Amniotic stem cell (primary cell): ENCODE measurements around the gene ADO.

ENCODE experiments used
- DNase-seq: peaks from one replicate; lab custom pipeline; 2025; lab: John Stamatoyannopoulos, UW

ADO gene

DNA sequence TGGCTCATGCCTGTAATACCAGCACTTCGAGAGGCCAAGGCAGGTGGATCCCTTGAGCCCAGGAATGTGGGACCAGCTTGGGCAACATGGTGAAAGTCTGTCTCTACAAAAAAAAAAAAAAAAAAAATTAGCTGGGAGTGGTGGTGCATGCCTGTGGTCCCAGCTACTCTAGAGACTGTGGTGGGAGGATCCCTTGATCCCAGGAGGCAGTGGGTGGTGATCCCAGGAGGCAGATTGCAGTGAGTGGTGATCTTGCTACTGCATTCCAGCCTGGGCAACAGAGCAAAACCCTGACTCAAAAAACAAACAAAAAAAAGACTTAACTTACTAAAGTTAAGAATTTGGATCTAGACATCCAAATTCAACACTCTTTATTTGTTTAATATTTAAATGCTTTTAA, 10.2 kb upstream of the ADO start:
- DNase-seq = no peak

DNA sequence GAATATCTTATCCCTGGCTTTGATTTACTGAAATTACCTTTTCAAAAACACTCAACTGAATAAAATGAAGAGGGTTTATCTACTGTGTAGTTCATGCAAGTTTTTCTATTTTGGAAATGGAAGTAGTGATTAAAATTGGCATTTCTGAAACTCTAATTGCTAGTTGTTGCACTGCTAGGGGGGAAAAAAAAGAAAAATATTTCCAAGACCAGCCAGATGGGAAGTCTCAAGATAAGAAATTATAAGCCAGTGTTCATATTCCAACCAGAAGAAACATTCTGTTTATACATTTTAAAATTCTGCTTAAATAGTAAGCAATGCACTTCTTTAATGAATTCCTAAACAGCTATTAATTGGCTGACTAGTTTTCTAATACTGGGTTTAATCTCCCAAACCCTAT, 9.4 kb upstream of the ADO start:
- DNase-seq = no peak

DNA sequence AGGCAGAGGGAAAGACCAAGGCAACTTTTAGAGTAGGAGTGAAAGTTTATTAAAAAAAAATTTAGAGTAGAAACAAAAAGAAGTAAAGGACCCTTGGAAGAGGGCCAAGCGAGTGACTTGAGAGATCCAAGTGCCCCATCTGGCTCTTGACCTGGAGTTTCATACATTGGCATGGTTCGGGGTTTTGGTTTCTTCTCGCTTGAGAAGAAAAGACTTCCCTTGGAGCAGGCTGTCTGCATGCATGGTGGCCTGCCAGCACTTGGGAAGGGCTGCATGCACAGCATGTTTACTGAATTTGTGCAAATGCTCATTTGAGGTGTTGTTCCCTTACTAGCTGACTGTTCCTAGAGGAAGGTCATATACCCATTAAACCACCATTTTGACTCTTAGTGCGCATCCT, 8.8 kb upstream of the ADO start:
- no peak for DNase-seq

DNA sequence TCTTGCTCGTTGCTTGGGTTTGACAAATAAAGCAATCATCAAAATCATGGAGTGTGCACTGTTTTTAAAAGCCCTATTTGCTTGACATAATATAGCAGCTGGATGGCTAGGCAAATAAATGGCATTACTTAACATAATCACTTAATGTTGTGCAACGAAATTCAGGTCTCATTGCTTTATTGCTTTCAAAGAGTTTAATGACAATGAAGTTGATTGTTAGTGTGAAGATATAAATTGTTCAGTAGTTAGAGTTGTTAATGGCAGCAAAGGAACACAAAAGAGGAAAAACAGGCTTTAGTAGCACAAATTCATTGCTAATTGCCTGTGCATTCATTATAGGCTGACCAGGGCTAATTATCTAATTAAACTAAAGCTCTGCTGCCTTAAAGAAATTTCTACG, 7.6 kb upstream of the ADO start:
- no peak for DNase-seq

DNA sequence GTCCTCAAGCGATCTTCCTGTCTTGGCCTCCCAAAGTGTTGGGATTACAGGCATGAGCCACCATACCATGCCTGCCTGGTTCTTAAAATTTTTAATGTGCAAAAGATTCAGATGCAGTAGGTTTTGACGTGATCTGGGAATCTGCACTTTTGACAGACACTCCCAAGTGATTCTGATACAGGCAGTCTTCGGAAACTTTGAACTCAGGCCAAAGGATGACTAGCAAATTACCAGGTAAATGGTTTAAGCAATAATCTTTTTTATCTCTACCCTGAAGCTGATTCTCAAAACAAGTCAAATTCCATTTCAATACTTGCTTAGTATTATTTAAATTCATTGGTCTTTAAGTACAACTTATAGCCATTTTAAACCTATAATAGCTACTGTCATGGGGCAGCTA, 2.6 kb upstream of the ADO start:
- DNase-seq = no peak

DNA sequence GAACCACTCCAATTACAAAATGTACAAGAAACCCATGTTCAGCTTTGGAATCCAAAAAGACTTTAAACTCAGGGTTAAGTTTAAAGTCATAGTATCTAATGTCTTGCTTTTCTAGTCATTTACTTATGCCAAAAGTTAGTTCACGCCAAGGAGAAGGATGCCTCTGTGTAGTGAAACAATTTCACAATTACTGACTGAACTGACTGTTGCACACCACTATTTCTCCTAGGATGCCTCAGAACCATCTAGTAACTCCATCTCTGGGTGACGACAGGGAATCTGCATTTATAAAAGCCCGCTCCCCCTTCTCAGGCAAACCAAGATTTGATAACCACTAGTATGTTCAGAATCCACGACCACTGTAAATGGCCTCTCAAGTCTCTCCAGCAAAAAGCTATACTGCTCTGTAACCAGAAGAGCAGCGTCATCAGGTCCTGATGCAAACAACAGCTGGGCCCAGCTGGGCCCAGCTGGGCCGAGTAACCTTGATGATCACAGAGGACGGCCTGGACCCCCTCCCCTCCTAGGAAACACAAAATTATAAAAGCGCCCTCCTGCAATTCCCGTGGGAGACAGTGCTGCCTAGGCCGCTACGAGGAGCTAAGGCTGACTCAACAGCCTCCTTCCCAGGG, 680 bp upstream of the ADO start:
- no peak for DNase-seq

DNA sequence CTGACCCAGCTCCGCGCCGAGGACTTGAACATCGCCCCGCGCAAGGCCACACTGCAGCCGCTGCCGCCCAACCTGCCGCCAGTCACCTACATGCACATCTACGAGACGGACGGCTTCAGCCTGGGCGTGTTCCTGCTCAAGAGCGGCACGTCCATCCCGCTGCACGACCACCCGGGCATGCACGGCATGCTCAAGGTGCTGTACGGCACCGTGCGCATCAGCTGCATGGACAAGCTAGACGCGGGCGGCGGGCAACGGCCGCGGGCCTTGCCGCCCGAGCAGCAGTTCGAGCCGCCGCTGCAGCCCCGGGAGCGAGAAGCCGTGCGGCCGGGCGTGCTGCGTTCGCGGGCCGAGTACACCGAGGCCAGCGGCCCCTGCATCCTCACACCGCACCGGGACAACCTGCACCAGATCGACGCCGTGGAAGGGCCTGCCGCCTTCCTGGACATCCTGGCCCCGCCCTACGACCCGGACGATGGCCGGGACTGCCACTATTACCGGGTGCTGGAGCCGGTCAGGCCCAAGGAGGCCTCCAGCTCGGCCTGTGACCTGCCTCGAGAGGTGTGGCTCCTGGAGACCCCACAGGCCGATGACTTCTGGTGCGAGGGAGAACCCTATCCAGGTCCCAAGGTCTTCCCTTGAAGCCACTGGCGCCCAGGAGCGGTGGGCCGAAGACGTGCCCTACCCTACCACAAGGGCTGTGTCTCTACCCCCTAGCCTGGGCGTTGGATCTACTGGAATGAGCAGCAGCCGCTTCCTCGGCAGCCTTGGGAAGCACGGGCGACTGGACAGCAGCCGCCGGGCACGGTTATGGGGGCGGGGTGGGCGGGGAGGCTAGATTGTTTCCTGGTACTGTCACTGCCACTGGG, 945 bp downstream of the ADO start:
- DNase-seq = peak; percentile 39

DNA sequence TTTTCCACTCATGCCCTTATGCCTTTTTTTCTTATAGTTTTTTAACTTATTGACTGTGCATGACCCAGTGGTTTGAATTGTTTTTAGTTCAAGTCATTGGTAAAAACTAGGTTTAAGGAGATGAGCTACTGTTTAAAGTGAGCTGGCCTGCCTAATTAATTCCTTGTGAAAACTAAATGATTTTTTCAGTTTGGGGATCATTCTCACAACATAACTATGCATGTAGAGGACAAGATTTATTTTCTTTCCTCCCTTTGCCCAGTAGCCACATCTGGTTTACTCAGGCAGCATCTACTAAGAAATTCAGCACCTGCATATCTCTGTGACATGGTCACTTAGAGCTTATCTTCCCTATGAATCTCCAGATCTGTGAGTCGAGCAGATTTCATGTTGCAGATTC, 1.7 kb downstream of the ADO start:
- DNase-seq = no peak

DNA sequence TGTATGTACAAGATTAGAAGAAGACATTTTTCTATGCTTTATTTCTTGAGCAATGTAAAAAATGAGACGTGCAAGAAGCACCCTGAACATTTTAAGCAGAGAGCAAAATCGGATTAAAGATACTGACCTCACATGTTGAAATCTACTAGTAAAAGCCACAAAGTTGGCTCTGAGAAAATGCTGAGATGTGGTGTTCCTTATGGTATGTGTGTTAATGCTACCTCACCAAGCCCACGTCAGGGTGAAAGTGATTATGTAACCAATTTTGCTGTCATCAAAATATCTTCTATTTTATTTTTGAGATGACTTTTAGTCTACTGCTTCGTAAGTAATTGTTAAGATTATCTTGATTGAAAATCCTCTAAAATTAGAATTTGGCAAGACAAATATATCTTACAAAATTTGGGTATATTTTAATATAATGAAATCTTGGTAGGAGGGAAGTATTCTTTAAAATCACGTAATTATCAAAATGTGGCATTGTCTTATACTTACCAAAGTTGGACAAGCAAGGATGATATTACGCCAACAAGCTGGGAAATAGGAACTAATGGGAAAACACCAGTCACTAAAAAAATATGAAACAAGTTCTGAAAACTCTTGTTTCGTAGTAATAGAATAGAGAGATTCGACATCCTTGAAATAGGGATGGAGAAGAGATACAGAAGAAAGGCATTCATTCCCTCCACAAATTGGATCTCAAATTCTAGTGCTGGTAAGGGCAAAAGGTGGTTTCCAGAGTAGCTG, 5.8 kb downstream of the ADO start:
- no peak for DNase-seq

DNA sequence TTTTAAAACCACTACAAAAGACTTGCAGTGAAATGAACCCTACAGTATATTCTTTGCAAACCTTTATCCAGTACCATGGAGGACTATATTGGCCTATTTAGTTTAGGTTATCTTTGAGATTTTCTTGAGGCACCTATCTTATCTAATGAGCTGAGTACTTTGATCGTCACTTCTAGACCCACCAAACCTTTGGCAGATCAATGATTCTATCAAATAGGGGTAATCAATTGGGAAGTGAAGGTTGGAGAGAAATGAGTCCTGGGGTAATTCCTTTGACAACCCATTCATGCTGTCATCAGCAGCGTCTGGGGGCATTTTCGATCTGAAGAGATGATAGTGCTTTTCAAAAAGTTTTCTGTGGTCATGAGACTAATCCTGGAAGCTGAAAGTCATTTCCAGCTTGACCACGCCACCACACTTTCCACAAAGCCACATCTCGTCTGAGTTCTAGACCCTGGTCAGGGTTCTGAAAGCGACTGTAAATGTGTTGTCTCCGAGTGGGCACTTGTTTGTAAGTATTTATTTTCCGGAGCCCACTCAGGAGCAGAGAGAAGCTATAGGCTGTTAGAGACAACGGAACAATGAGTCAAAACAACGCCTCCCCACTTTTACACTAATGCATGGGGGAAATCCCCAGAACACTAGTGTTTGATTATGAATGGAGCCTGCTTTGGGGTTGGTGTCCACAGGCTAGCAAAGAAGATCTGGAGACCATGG, 6.8 kb downstream of the ADO start:
- no peak for DNase-seq

DNA sequence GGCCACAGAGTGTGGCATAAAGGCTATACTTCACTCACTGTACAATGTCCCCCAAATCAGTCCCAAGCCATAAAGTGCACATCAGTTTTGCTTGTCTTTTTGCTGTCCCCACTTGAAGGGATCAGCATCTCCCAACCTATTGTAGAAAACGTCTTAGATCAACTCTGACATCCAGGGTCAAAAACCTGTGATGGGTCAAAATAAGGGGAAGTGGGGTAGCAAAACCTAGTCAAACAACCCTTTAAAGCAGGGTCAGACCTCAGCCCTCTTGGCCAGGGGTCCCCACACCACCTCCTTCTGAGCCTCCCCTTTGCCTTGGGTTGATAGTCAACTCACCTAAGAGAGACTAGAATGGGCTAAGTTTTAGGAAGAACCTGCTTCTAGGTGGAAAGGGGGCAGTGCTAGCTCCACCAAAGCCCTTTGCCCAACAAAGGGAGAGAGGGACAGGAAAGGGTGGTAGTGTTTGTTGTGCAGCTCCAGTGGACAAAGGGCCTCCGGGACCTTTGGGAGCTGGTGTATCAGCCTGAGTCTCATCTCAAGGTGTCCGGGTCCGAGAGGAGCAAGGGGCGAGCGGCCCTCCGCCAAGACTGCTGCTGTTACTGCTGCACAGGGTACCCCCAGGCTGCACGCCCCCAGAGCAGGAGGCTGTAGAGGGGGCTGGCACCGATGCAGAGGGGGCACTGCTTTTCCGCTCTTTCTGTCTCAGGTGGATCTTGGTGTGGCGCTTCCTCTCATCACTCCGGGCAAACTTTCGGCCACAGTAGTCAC, 8.3 kb downstream of the ADO start:
- DNase-seq = no peak

DNA sequence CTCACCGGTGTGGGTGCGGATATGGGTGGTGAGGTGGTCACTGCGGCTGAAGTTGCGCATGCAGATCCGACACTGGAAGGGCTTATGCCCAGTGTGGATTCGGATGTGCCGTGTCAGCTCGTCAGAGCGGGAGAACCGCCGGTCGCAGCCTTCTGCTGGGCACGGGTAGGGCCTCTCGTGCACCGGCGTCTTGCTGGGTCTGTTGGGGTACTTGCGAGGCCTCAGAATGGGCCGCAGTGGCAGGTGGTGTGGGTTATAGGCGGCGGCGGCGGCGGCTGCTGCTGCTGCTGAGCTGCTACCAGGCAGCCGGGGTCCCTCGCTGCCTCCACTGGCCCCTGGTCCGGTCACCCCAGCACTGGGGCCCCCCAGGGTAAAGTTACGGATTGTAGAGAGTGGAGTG, 8.9 kb downstream of the ADO start:
- DNase-seq = no peak

DNA sequence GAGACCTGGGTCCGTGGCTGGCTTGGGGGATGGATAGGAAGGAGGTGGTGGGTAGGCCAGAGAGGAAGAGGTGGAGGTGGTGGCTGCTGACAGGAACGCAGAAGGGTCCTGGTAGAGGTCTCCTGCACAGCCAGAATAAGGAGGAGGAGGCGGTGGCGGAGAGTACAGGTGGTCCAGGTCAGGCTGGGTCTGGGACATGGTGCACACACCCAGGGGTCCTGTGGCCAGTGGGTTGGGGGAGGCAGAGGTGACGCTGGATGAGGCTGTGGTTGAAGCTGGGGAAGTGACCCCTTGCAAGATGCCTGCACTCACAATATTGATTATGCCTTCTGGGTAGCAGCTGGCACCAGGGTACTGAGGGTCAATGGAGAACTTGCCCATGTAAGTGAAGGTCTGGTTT, 9.5 kb downstream of the ADO start:
- DNase-seq = no peak

DNA sequence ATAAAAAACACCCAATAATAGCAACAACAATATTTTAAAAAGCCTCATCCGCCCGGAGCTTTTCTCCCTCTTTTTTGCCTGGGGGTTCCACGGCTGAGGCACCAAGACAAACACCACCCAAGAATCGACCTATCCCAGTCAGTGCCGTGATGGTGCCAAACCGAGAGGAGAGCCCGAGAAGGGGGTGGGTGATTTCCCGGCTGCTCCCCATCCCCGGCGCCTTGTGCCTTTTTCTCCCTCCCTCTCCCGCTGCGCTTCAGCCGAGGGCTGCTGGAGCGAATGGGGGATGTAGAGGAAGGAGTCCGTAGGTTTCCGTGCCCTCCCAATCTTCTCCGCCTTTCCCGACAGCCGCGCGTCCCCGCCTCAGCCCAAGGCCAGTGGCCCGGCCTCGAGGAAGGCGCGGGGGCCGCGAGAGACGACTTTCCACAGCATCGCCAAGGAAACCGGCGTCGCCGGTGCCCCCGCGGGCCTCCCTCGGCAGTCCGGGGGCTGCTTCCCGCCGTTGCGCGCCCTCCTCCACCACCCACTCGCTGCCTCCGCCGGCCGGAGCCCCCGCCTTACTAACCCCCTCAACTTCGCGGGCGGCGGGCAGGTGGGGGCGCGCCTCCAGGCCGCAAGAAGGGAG, 10.3 kb downstream of the ADO start:
- DNase-seq = no peak

DNA sequence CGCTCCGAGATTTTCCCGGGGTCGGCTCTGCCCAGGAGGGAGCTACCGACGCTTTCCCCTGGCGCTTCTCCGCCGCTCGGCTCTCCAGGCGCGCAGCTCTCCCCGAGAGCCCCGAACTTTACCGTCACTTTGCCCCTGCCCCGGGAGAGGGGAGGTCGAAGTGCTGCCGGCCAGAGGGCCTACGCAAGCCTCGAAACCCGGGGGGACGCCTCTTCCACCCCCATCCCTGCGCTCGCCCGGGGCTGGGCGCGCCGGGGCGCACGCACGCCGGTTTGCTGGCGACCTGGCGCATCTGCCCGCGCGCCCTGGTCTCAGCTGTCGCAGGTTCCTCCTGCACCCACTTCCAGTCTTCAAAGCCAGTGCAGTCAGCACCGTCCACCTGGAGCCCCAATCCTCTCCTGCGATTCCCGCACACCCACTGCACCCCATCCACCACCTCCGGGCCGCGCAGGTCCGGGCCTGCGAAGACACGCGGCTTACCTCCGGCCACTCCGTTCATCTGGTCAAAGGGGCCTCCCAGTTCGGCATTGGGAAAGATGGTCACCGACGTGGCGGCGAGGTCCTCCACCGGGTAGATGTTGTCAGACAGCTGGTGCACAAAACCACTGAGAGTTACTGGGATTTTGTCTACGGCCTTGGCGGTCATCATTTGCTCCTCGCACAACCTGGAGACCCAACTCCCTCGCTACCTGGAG, 11.0 kb downstream of the ADO start:
- DNase-seq = no peak

DNA sequence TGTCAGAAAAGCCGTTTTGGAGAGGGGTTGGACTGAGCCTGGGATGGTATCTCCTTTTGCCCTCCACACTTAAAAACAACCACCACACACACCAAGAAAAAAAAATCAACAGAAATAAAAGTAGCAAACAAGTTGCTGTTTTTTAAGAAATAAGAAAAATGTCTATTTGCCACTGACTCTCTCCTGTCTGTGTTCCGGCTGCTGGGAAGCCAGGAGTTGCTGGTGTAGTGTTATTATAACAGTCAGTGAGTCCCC, 11.5 kb downstream of the ADO start:
- no peak for DNase-seq

DNA sequence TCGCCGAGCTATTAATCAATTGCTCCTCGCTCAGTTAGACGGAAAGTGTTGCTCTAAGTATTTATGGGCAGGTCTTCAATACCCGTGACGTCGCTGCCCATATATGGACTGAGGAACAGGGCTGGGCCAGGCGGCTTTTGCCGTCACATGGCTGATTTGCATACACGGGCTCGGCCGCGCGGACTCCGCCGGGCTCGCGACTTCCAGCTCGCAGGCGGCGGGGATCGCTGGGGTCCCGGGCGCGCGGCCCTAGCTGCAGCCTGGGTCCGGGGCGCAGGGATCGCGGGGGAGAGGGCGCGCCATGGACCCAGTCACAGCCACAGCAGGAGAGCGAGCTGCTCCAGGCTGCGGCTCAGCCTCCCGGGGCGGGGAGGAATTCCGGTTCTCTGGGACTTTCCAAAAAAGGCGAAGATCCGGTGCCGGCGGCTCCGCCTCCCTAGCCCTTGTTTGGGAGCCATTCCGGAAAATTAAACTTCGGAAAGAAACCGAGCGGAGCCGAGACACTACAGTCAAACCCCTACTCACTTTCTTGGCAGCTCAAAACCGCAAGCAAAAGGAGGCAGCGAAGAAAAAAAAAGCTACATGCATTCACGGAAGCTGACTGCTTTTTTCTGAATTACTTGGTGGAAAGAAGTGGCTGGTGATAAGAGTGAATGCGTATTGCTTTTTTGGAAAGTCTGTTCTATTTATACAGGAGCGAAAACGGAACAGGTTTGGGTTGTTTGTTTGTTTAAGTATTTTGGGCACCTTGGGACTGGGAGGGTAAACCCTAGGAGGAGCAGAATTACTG, 12.0 kb downstream of the ADO start, which contains the start of gene EGR2:
Gene EGR2 (minus strand): TSS at position 36 of the 790 bp plus-strand sequence. CDS start 337 bp downstream, outside the sequence.
- DNase-seq = peak; percentile 94

DNA sequence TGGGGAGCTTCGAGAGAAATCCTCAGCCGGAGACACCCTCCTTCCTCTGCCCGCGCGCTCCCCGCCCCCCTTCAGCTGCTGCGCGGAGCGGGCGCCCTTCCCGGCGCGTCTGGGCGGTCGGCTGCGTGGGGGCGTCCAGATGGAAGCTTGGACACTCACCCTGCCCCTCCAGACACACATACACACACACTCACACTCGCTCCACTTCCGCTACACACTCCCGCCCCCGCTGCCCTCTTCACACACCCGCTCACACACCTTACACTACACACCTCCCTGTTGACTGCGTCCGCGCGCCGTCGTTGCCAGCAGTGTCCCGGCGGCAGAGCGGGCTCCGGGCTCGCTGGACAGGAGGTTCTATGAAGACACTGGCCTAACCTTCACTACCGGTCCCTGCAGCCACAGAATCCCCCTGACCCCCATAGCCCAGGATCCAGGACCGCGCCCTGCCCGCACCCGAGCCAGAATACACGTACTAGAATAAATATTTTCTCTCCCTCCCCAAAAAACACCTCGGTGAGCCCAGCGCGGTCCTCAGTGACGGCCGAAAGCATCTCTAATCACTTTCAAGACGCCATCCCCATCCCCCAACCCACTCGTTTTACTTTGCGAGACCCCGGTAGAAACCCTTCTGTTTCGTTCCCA, 12.7 kb downstream of the ADO start:
- no peak for DNase-seq

DNA sequence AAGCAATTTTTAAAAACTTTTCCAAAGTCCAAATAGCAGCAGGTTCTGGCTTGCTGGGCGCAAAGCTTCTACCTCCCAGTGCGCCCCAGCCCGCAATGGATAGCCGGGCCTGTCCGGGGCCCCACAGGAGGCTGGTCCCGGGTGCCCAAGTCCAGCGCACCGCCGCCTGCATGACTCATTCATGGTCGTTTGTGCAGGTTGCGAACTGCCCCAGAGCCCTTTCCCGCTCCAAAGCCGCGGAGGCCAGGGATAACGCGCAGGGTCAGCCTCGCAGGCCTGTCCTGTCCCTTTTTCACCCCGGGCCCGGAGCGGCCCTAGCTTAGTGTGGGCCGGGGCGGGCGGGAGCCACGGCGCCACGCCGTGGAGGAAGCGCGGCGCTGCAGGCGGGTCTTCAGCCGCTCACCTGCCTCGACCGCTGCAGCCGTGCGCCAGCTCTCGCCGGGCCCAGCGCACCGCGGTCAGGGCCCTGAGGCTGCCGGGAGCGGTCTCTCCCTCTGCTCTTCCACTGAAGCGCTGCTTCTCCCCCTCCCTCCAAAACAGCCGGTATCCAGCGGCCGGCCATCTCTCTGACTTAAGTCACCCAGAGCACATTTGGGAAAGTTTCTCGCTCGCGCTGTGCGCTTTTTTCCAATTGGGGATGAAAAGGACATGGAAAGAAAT, 13.4 kb downstream of the ADO start:
- peak; percentile 26 for DNase-seq
